K562 (cell line): ENCODE results near the gene QSOX2. TPM values are rescaled to one million over a fixed set of nuclear protein-coding genes. Genes with fewer than 3 reads are reported as not detected.

Experiments used
- ATAC-seq: fragments of 200-7000 bp; cut with Tn5 transposase; 3 replicates; pipeline ENCODE4 v1.9.1; 2020; ENCODE audit warnings: moderate library complexity
- BruUV-seq: library from RNA; stranded (reverse); fragments of 400-500 nt; replicated peaks from 2 replicates; lab custom pipeline; 2021; lab: Mats Ljungman, UMichigan
- CTCF ChIA-PET: fragments of 300-600 bp; formaldehyde crosslinking; extraction: SDS; loops from one replicate; lab custom pipeline; 2021; ENCODE audit warnings: low intra/inter-chr PET ratio; lab: Yijun Ruan, JAX
- POLR2A ChIA-PET: fragments of 300-600, 350-650 bp; sonication (Branson Sonifier 250); formaldehyde crosslinking; extraction: SDS; loops from one replicate; lab custom pipeline; 2021; ENCODE audit warnings: antibody characterized with exemption, inconsistent platforms; lab: Yijun Ruan, JAX
- DNase-seq, 4 experiments: peaks; one replicate each; pipeline versions ENCODE4 v3.0.0 to v3.0.0-alpha.2; 2011 to 2018; ENCODE audit warnings: low spot score in 3 of 4, mixed read lengths in 3 of 4; ENCODE audit errors: extremely low read depth in 1 of 4
- FAIRE-seq: peaks from 2 replicates; lab custom pipeline; 2011; peaks lifted over from hg19 to GRCh38; lab: Jason Lieb, UNC
- H2AFZ ChIP-seq: 2 replicates; pipeline ENCODE4 v1.6.0; 2011; ENCODE audit warnings: low read depth, low read length, control low read depth, inconsistent platforms
- H3K27ac ChIP-seq: fragments of 200-600 bp; 3 replicates; pipeline ENCODE4 v1.8.0; 2011; ENCODE audit warnings: low read depth, mild to moderate bottlenecking, control low read depth, inconsistent platforms, low read length, moderate library complexity, mixed read lengths; ENCODE audit errors: extremely low read depth
- H3K27me3 ChIP-seq, 2 experiments: fragments of 300-600 bp in 1 of 2; 2 replicates in 1 of 2; 3 replicates in 1 of 2; pipeline versions ENCODE4 v1.6.0 to v1.8.0; 2011; ENCODE audit warnings: inconsistent platforms in 2 of 2, low read length in 2 of 2, mild to moderate bottlenecking in 1 of 2, mixed read lengths in 1 of 2, moderate library complexity in 1 of 2; ENCODE audit not compliant: control insufficient read depth in 2 of 2, insufficient read depth in 2 of 2
- H3K36me3 ChIP-seq: fragments of 300-600 bp; 3 replicates; pipeline ENCODE4 v1.8.0; 2011; ENCODE audit warnings: mild to moderate bottlenecking, low read length, inconsistent platforms; ENCODE audit not compliant: control insufficient read depth, insufficient read depth
- H3K4me1 ChIP-seq, 2 experiments: fragments of 200-600 bp in 1 of 2; replicated peaks in 1 of 2; 2 replicates in 1 of 2; 3 replicates in 1 of 2; pipeline versions ENCODE4 v1.5.1 to v1.8.0; 2011; ENCODE audit warnings: inconsistent platforms in 2 of 2, low read length in 2 of 2, mild to moderate bottlenecking in 1 of 2, mixed read lengths in 1 of 2, moderate library complexity in 1 of 2; ENCODE audit not compliant: control insufficient read depth in 2 of 2, insufficient read depth in 2 of 2
- H3K4me2 ChIP-seq: 2 replicates; pipeline ENCODE4 v1.6.1; 2011; ENCODE audit warnings: low read length, control low read depth, inconsistent platforms, mixed read lengths; ENCODE audit not compliant: insufficient read depth
- H3K4me3 ChIP-seq: fragments of 200-600 bp; sonication (generic), shearing (Covaris generic); 2 replicates; pipeline ENCODE4 v1.5.1; 2016; ENCODE audit warnings: control low read depth, inconsistent platforms
- H3K79me2 ChIP-seq: fragments of 200-600 bp; 3 replicates; pipeline ENCODE4 v1.8.0; 2011; ENCODE audit warnings: low read length, inconsistent platforms; ENCODE audit not compliant: control insufficient read depth, insufficient read depth
- H3K9ac ChIP-seq, 2 experiments: 2 replicates each; pipeline versions ENCODE4 v1.6.0 to v1.6.1; 2011; ENCODE audit warnings: low read depth in 2 of 2, low read length in 2 of 2, control low read depth in 1 of 2, inconsistent platforms in 1 of 2, mild to moderate bottlenecking in 1 of 2, mixed read lengths in 1 of 2; ENCODE audit not compliant: insufficient read depth in 1 of 2
- H3K9me1 ChIP-seq: one replicate; pipeline ENCODE4 v1.6.0; 2011; ENCODE audit warnings: inconsistent platforms, mild to moderate bottlenecking, low read length, moderate library complexity; ENCODE audit not compliant: control insufficient read depth, insufficient read depth
- H3K9me3 ChIP-seq: replicated peaks from 2 replicates; pipeline ENCODE4 v1.5.1; 2011; ENCODE audit warnings: low read depth, low read length, inconsistent platforms; ENCODE audit not compliant: control insufficient read depth, insufficient read depth
- H4K20me1 ChIP-seq: replicated peaks from 2 replicates; pipeline ENCODE4 v1.6.1; 2011; ENCODE audit warnings: low read length, inconsistent platforms, mixed read lengths; ENCODE audit not compliant: control insufficient read depth, insufficient read depth
- CTCF ChIP-seq, 3 experiments: IDR thresholded peaks in 2 of 3; conservative IDR thresholded peaks in 1 of 3; 2 replicates each; pipeline ENCODE4 v1.5.1; 2011 to 2012; ENCODE audit warnings: low read length in 3 of 3, mild to moderate bottlenecking in 3 of 3, control low read depth in 2 of 3, improper control_type of control experiment in 1 of 3, inconsistent platforms in 1 of 3, low read depth in 1 of 3, mixed read lengths in 1 of 3, moderate library complexity in 1 of 3; ENCODE audit not compliant: insufficient read depth in 2 of 3
- HNRNPUL1 ChIP-seq: fragments of 200-400 bp; formaldehyde crosslinking; IDR thresholded peaks from 2 replicates; pipeline ENCODE4 v1.6.1; 2017; ENCODE audit warnings: low read length
- KAT7 ChIP-seq: sonication (generic); formaldehyde crosslinking; IDR thresholded peaks from 2 replicates; pipeline ENCODE4 v1.8.0; 2022; ENCODE audit warnings: missing genetic modification reagents, mild to moderate bottlenecking, borderline replicate concordance
- MIER1 ChIP-seq: fragments of 450-650 bp; IDR thresholded peaks from 2 replicates; pipeline ENCODE4 v1.6.1; 2016; ENCODE audit warnings: antibody characterized with exemption, mild to moderate bottlenecking, low read depth
- MLLT1 ChIP-seq, 2 experiments: fragments of 450-650 bp; IDR thresholded peaks; 2 replicates each; pipeline ENCODE4 v1.6.1; 2016
- POU5F1 ChIP-seq: fragments of 150-350 bp; IDR thresholded peaks from 2 replicates; pipeline ENCODE4 v1.6.1; 2014; ENCODE audit warnings: borderline replicate concordance, low read length, low read depth, mild to moderate bottlenecking; ENCODE audit not compliant: partially characterized antibody
- TAF15 ChIP-seq: fragments of 200-400 bp; formaldehyde crosslinking; IDR thresholded peaks from 2 replicates; pipeline ENCODE4 v1.6.1; 2017; ENCODE audit warnings: mild to moderate bottlenecking, low read depth, low read length, moderate library complexity
- THAP7 ChIP-seq: fragments of 250-450 bp; sonication (Bioruptor Pico); IDR thresholded peaks from 2 replicates; pipeline ENCODE4 v1.5.0; 2021
- TRIM25 ChIP-seq: fragments of 450-650 bp; IDR thresholded peaks from 2 replicates; pipeline ENCODE4 v1.7.0; 2016; ENCODE audit warnings: borderline replicate concordance
- ZBTB17 ChIP-seq: fragments of 450-650 bp; formaldehyde crosslinking; IDR thresholded peaks from 2 replicates; pipeline ENCODE4 v1.4.0; 2020; ENCODE audit warnings: mild to moderate bottlenecking
- ZNF274 ChIP-seq: IDR thresholded peaks from 2 replicates; pipeline ENCODE4 v1.6.1; 2011; ENCODE audit warnings: low read depth, mild to moderate bottlenecking, low read length, moderate library complexity, borderline replicate concordance
- WGBS: fragments of 100-300 bp; shearing (Covaris generic); methylation state at CpG from one replicate; pipeline ENCODE4 v1.1.6; 2016; ENCODE audit warnings: low coverage, mixed read lengths; ENCODE audit not compliant: insufficient coverage; ENCODE audit errors: missing lambda C conversion rate; 5-methylcytosine and 5-hydroxymethylcytosine counted together
- in situ Hi-C: fragments of 300-500 bp; cut with MboI; formaldehyde crosslinking; loops from 4 replicates; pipeline ENCODE4 v1.15.0; 2018; ENCODE audit warnings: inconsistent platforms, mixed read lengths
- intact Hi-C: fragments of 100-400 bp; cut with micrococcal nuclease; formaldehyde crosslinking; loops from 2 replicates; pipeline ENCODE4 v1.14.2; 2022
- polyA plus RNA-seq, 8 experiments: library from polyadenylated mRNA; depleted of rRNA in 4 of 8; stranded (reverse) in 5 of 8; unstranded in 3 of 8; fragments of >200 nt; fragmentation: Nextera tagmentation in 2 of 8; fragmentation: Illumina TruSeq in 1 of 8; extraction: Ambion mirVana in 2 of 8; extraction: Trizol in 1 of 8; gene quantifications; 2 replicates each; pipeline versions ENCODE4 v1.2.1 to v1.2.3, GENCODE V29; 2011 to 2014; ENCODE audit warnings: inconsistent platforms in 1 of 8, missing spikeins in 1 of 8
- total RNA-seq, 7 experiments: library from RNA; depleted of rRNA in 6 of 7; stranded (reverse); fragments of >200 nt in 6 of 7; fragmentation: Illumina TruSeq in 2 of 7; extraction: Trizol in 2 of 7; gene quantifications; 2 replicates each; pipeline versions ENCODE4 v1.2.1 to v1.2.3, GENCODE V29; 2011 to 2021; ENCODE audit warnings: low replicate concordance in 1 of 7

Gene QSOX2
- total and polyA plus RNA-seq, 9 of the 15 experiments (the other 6 are each of a cell fraction or from before 2014, with no cell fraction given) = 0.51 to 23.7 (median 12.7) TPM

GRCh38 chr9:136229096-136230065 lies 16.2 kb downstream of the QSOX2 start:
- Histone ChIP-seq H4K20me1 (peaks cover 31% of the 10 kb centered on the region), H3K4me2 (no peak overlapping the region), H3K27ac (no peak overlapping the region), H3K9ac (no peak overlapping the region), H3K9me1 (peaks cover 4% of the 10 kb centered on the region), H3K4me1 (peaks cover 27 to 55% of the 10 kb centered on the region in 2 experiments), H3K36me3 (peaks cover 57% of the 10 kb centered on the region), H2AFZ (no peak overlapping the region), H3K27me3 (no peaks in the 10 kb centered on the region), H3K79me2 (peaks cover 64% of the 10 kb centered on the region), H3K9me3 (no peaks in the 10 kb centered on the region), H3K4me3 (no peak overlapping the region)
- POLR2A ChIA-PET = interaction anchor here (0.8 to 1.0 kb wide), 4 partner anchors 11 to 36 kb away, joined by 3 to 4 read pairs (median 4); no protein-coding TSS in a partner anchor
- no TSS peak for BruUV-seq
- WGBS = 88% methylated on average over 30 of the region's 33 CpGs
- CTCF ChIA-PET = no interaction called here
- no peak for ATAC-seq
- no peak for FAIRE-seq
- DNase-seq = no peak
- in situ Hi-C loops = no loop called here
- intact Hi-C loops = no loop called here
- TF ChIP-seq POU5F1 (no peak), TAF15 (no peak), THAP7 (CRISPR knock-in tag) (no peak), CTCF (IDR thresholded peaks at IDR 0.05 in 2 of 3, conservative IDR thresholded peaks at IDR 0.05 in 1 of 3; ENCODE audit: insufficient read depth in 2 of 3, low read depth in 1 of 3, low read length in 3 of 3) (no peak), ZNF274 (no peak), MLLT1 (IDR thresholded peaks at IDR 0.05) (no peak), TRIM25 (no peak), ZBTB17 (no peak), HNRNPUL1 (no peak), KAT7 (no peak), MIER1 (no peak)
